Measurements from ENCODE around the gene PLIN3. TPM values are rescaled to one million over a fixed set of nuclear protein-coding genes. Genes with fewer than 3 reads are reported as not detected.

PLIN3 gene
- total RNA-seq (76.8 and 77.9 TPM in 2 replicates), polyA plus RNA-seq (88.9 and 90.0 TPM in 2 replicates), polyA minus RNA-seq (46.3 and 69.7 TPM in 2 replicates), Bru-seq, nascent RNA (percentile 51 among the genes with signal in this experiment), BruChase-seq, experiment 1, labeled RNA remaining after a 6-hour chase (percentile 68 among the genes with signal in this experiment), BruChase-seq, experiment 2, labeled RNA remaining after a 2-hour chase (percentile 57 among the genes with signal in this experiment)
- polyA plus RNA-seq (2011; cell fraction: cytosol; rRNA removed) = 57.6 and 69.6 TPM in 2 replicates
- polyA plus RNA-seq (2011; cell fraction: nucleus; rRNA removed) = 21.7 and 23.4 TPM in 2 replicates
- 72.7 and 91.1 TPM in 2 replicates for polyA plus RNA-seq (2012)
- polyA minus RNA-seq (2011; cell fraction: cytosol; rRNA and poly(A)+ RNA removed) = 93.0 TPM
- 17.7 and 24.2 TPM in 2 replicates for polyA minus RNA-seq (2011; cell fraction: nucleus; rRNA and poly(A)+ RNA removed)
- long read RNA-seq, transcript PLIN3-201 (8 exons, 2,333 nt) = major isoform, 383 of 486 reads
- long read RNA-seq, transcript PLIN3-202 (8 exons, 1,535 nt) = minor isoform, 11 of 486 reads
- long read RNA-seq, partial matches to known transcripts = 42 of 486 reads
- long read RNA-seq, other reads (novel, unspliced or antisense) = 50 of 486 reads

DNA sequence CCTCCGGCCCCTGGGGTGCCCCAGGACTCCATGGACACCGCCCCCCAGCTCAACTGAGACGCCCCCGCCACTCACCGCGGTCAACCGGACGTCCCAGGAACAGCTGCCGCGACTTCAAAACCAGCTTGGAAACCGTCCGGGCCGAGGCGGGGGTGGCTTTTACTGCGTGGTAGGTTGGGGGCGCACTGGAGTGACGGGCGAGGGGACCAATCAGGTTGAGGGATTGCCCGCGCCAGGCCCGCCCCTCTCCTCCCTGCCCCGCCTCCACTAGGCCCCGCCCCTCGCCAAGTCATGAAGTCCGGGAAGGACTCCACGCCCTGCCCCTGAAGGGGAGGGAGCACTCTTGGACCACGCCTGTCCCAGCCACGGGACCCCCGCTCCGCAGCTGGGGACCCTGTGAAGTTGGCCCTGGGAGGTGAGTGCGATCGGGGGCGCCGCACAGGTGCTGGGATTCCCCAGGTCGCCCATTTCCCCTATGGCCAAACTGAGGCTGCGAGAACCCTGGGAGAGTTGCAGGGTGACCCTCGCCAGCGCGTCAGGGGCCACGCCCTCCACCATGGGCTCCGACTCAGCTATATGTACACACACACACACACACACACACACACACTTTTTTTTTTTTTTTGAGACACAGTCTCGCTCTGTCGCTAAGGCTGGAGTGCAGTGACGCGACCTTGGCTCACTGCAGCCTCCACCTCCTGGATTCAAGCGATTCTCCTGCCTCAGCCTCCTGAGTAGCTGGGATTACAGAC is at the start of gene PLIN3:
Gene PLIN3 (minus strand): TSS at position 134 of the 752 bp plus-strand sequence. CDS start 6,273 bp downstream, outside the sequence.
- peak within 1 kb of the TSS; percentile 61 for H3K4me2 ChIP-seq (ENCODE audit: insufficient read depth, low read length)
- H3K9me1 ChIP-seq (replicated peaks; ENCODE audit: control insufficient read depth, extremely low read depth, insufficient read depth, low read length) = no peaks in the 10 kb centered on the region
- H3K9me3 ChIP-seq (replicated peaks; ENCODE audit: control insufficient read depth, insufficient read depth, low read length) = no peaks in the 10 kb centered on the region
- FAIRE-seq = peak; percentile 97
- intact Hi-C loops (cut with micrococcal nuclease) (loop anchor here (1.0 to 5.0 kb wide), 3 partner anchors 43 to 145 kb away; partner anchors contain the start of gene DPP9), dilution Hi-C loops (cut with MboI; ENCODE audit: extremely low pct_ligation_motif_present, low sequenced_read_pairs) (no loop called here)
- CTCF ChIA-PET = interaction anchor here (0.6 to 11.1 kb wide), 13 partner anchors 8 to 669 kb away, joined by 3 to 176 read pairs (median 4); partner anchors contain the start of genes FEM1A and UHRF1
- H3K36me3 ChIP-seq (ENCODE audit: control insufficient read depth in 2 of 2, extremely low read depth in 1 of 2, insufficient read depth in 2 of 2, low read length in 2 of 2) = no peaks in the 10 kb centered on the region
- peak within 1 kb of the TSS; percentile 77 for H2AFZ ChIP-seq (ENCODE audit: low read depth, low read length)
- no peaks in the 10 kb centered on the region for H4K20me1 ChIP-seq (replicated peaks; ENCODE audit: control insufficient read depth, extremely low read depth, insufficient read depth, low read length)
- TF ChIP-seq, protein P1, sequence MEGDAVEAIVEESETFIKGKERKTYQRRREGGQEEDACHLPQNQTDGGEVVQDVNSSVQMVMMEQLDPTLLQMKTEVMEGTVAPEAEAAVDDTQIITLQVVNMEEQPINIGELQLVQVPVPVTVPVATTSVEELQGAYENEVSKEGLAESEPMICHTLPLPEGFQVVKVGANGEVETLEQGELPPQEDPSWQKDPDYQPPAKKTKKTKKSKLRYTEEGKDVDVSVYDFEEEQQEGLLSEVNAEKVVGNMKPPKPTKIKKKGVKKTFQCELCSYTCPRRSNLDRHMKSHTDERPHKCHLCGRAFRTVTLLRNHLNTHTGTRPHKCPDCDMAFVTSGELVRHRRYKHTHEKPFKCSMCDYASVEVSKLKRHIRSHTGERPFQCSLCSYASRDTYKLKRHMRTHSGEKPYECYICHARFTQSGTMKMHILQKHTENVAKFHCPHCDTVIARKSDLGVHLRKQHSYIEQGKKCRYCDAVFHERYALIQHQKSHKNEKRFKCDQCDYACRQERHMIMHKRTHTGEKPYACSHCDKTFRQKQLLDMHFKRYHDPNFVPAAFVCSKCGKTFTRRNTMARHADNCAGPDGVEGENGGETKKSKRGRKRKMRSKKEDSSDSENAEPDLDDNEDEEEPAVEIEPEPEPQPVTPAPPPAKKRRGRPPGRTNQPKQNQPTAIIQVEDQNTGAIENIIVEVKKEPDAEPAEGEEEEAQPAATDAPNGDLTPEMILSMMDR (IDR thresholded peaks at IDR 0.05; ENCODE audit: extremely low read depth in 1 of 2, insufficient read depth in 1 of 2, low read depth in 1 of 2, low read length in 2 of 2) = no peak
- no peak for TF ChIP-seq FOS (IDR thresholded peaks at IDR 0.05; ENCODE audit: borderline replicate concordance, insufficient read depth, low read length)
- TF ChIP-seq POLR2AphosphoS5 (IDR thresholded peaks at IDR 0.05; ENCODE audit: insufficient read depth, low read depth, low read length) = peak; percentile 56
- peak; percentile 43 for TF ChIP-seq POLR2A (IDR thresholded peaks at IDR 0.05; ENCODE audit: low read depth, low read length)
- TSS peak; percentile 19 for BruUV-seq (replicated peaks)
- H3K4me3 ChIP-seq (replicated peaks in 1 of 3; ENCODE audit: insufficient read depth in 1 of 3, low read depth in 1 of 3, low read length in 3 of 3) = peak within 1 kb of the TSS; percentile 70 to 95 (median 92)
- H3K27me3 ChIP-seq (ENCODE audit: control insufficient read depth in 2 of 2, insufficient read depth in 2 of 2, low read length in 2 of 2) = no peaks in the 10 kb centered on the region
- H3K4me1 ChIP-seq (ENCODE audit: control insufficient read depth, extremely low read depth, insufficient read depth, low read length) = peaks cover 6% of the 10 kb centered on the region
- peaks cover 31% of the 10 kb centered on the region for H3K79me2 ChIP-seq (ENCODE audit: control insufficient read depth, insufficient read depth, low read length)
- POLR2A ChIA-PET = interaction anchor here (0.6 to 1.3 kb wide), 4 partner anchors 45 to 150 kb away, joined by 3 to 8 read pairs (median 4); partner anchors contain the start of gene KDM4B
- peak within 1 kb of the TSS; percentile 70 for H3K9ac ChIP-seq (replicated peaks; ENCODE audit: extremely low read depth, insufficient read depth, low read length)
- peak within 1 kb of the TSS; percentile 49 for H3K27ac ChIP-seq (ENCODE audit: insufficient read depth, low read depth, low read length)
- DNase-seq (ENCODE audit: low read depth, low spot score) = peak; percentile 98
